H1 (cell line): ENCODE results near the gene GRIP1. TPM values are rescaled to one million over a fixed set of nuclear protein-coding genes. Genes with fewer than 3 reads are reported as not detected.

Experiments
- CTCF ChIA-PET: fragments of 300-600 bp; sonication (Branson Sonifier 250); formaldehyde crosslinking; loops from one replicate; lab custom pipeline; 2021; ENCODE audit not compliant: partially characterized antibody; lab: Charles Lee
- POLR2A ChIA-PET: fragments of 300-600 bp; sonication (Branson Sonifier 250); formaldehyde crosslinking; loops from one replicate; lab custom pipeline; 2021; ENCODE audit warnings: inconsistent platforms; ENCODE audit not compliant: partially characterized antibody; lab: Charles Lee
- DNase-seq, 2 experiments: peaks; one replicate each; pipeline versions ENCODE4 v3.0.0 to v3.0.0-alpha.2; 2010 to 2022; ENCODE audit warnings: low spot score in 2 of 2, low read depth in 1 of 2, mixed read lengths in 1 of 2
- FAIRE-seq: peaks from 2 replicates; lab custom pipeline; 2011; peaks lifted over from hg19 to GRCh38; lab: Jason Lieb, UNC
- H2AFZ ChIP-seq: 2 replicates; pipeline ENCODE4 v1.8.1; 2012; ENCODE audit warnings: low read length, inconsistent platforms
- H2AK5ac ChIP-seq: 2 replicates; pipeline ENCODE4 v1.6.1; 2013; ENCODE audit warnings: low read depth, low read length
- H2BK120ac ChIP-seq: replicated peaks from 2 replicates; pipeline ENCODE3; 2013; ENCODE audit warnings: low read depth, low read length, inconsistent platforms
- H2BK12ac ChIP-seq: 2 replicates; pipeline ENCODE4 v1.6.1; 2013; ENCODE audit warnings: low read depth, low read length
- H2BK15ac ChIP-seq: 2 replicates; pipeline ENCODE4 v1.6.1; 2013; ENCODE audit warnings: low read length
- H2BK20ac ChIP-seq: 2 replicates; pipeline ENCODE4 v1.6.1; 2013; ENCODE audit warnings: low read length
- H2BK5ac ChIP-seq: 2 replicates; pipeline ENCODE4 v1.6.1; 2013; ENCODE audit warnings: low read depth, low read length
- H3K14ac ChIP-seq: 2 replicates; pipeline ENCODE4 v1.6.1; 2013; ENCODE audit warnings: inconsistent platforms; ENCODE audit not compliant: insufficient read length
- H3K18ac ChIP-seq: 2 replicates; pipeline ENCODE4 v1.6.1; 2013; ENCODE audit warnings: low read length; ENCODE audit errors: extremely low read depth
- H3K23ac ChIP-seq: 2 replicates; pipeline ENCODE4 v1.6.1; 2013; ENCODE audit warnings: inconsistent platforms; ENCODE audit not compliant: insufficient read length
- H3K23me2 ChIP-seq: 2 replicates; pipeline ENCODE4 v1.6.1; 2013; ENCODE audit warnings: low read depth, low read length
- H3K27ac ChIP-seq: 2 replicates; pipeline ENCODE4 v1.6.1; 2011; ENCODE audit warnings: low read depth, low read length, inconsistent platforms
- H3K27me3 ChIP-seq, 4 experiments: replicated peaks in 1 of 4; 1 replicate in 1 of 4; 2 replicates in 3 of 4; pipeline versions ENCODE4 v1.6.1 to v1.8.1; 2011 to 2013; ENCODE audit warnings: low read length in 3 of 4, mild to moderate bottlenecking in 3 of 4, inconsistent platforms in 2 of 4, mixed read lengths in 2 of 4, moderate library complexity in 1 of 4; ENCODE audit not compliant: control insufficient read depth in 3 of 4, insufficient read depth in 3 of 4; ENCODE audit errors: extremely low read depth in 1 of 4
- H3K36me3 ChIP-seq, 4 experiments: 2 replicates each; pipeline versions ENCODE4 v1.6.1 to v1.8.1; 2011 to 2013; ENCODE audit warnings: mild to moderate bottlenecking in 4 of 4, low read length in 3 of 4, moderate library complexity in 2 of 4, control low read depth in 1 of 4, inconsistent platforms in 1 of 4; ENCODE audit not compliant: insufficient read depth in 4 of 4, control insufficient read depth in 2 of 4
- H3K4ac ChIP-seq: replicated peaks from 2 replicates; pipeline ENCODE3; 2013; ENCODE audit warnings: low read length, low read depth, mixed read lengths, inconsistent platforms; ENCODE audit not compliant: insufficient read length
- H3K4me1 ChIP-seq, 4 experiments: replicated peaks in 1 of 4; 1 replicate in 1 of 4; 2 replicates in 3 of 4; pipeline versions ENCODE4 v1.6.1 to v1.8.1; 2011 to 2013; ENCODE audit warnings: low read length in 3 of 4, inconsistent platforms in 2 of 4, mixed read lengths in 1 of 4; ENCODE audit not compliant: insufficient read depth in 4 of 4, control insufficient read depth in 3 of 4
- H3K4me2 ChIP-seq, 2 experiments: 2 replicates each; pipeline versions ENCODE4 v1.6.1 to v1.8.1; 2011 to 2013; ENCODE audit warnings: low read depth in 2 of 2, low read length in 2 of 2, control low read depth in 1 of 2, inconsistent platforms in 1 of 2, mild to moderate bottlenecking in 1 of 2; ENCODE audit not compliant: insufficient read depth in 1 of 2
- H3K4me3 ChIP-seq, 4 experiments: fragments of 200-600, 300-600 bp in 1 of 4; sonication (generic), shearing (Covaris generic), sonication (Bioruptor Twin) in 1 of 4; 2 replicates each; pipeline versions ENCODE4 v1.5.1 to v1.8.1; 2011 to 2016; ENCODE audit warnings: low read length in 4 of 4, low read depth in 3 of 4, control low read depth in 2 of 4, inconsistent platforms in 2 of 4, mild to moderate bottlenecking in 2 of 4, mixed read lengths in 1 of 4, moderate library complexity in 1 of 4; ENCODE audit not compliant: insufficient read depth in 2 of 4; ENCODE audit errors: extremely low read depth in 1 of 4
- H3K56ac ChIP-seq: replicated peaks from 2 replicates; pipeline ENCODE3; 2013; ENCODE audit warnings: low read depth, mild to moderate bottlenecking, mixed read lengths, low read length, inconsistent platforms; ENCODE audit not compliant: insufficient read length
- H3K79me1 ChIP-seq: 2 replicates; pipeline ENCODE4 v1.6.1; 2013; ENCODE audit warnings: low read depth, low read length, control low read depth
- H3K79me2 ChIP-seq, 2 experiments: 2 replicates each; pipeline versions ENCODE4 v1.6.1 to v1.8.1; 2012 to 2013; ENCODE audit warnings: low read length in 2 of 2, mild to moderate bottlenecking in 2 of 2, inconsistent platforms in 1 of 2; ENCODE audit not compliant: insufficient read depth in 2 of 2, control insufficient read depth in 1 of 2
- H3K9ac ChIP-seq, 4 experiments: replicated peaks in 1 of 4; 1 replicate in 1 of 4; 2 replicates in 3 of 4; pipeline versions ENCODE4 v1.6.1 to v1.8.1; 2011 to 2013; ENCODE audit warnings: low read depth in 3 of 4, low read length in 3 of 4, control low read depth in 2 of 4, mild to moderate bottlenecking in 2 of 4, moderate library complexity in 2 of 4, inconsistent platforms in 1 of 4; ENCODE audit errors: extremely low read depth in 1 of 4
- H3K9me3 ChIP-seq, 2 experiments: 2 replicates each; pipeline versions ENCODE4 v1.6.1 to v1.8.1; 2012 to 2013; ENCODE audit warnings: mild to moderate bottlenecking in 2 of 2, moderate library complexity in 2 of 2, control low read depth in 1 of 2, inconsistent platforms in 1 of 2, low read depth in 1 of 2, low read length in 1 of 2, mixed read lengths in 1 of 2; ENCODE audit not compliant: insufficient read depth in 2 of 2
- H4K20me1 ChIP-seq, 2 experiments: replicated peaks in 1 of 2; 2 replicates each; pipeline versions ENCODE3 to v1.8.1; 2011 to 2013; ENCODE audit warnings: inconsistent platforms in 2 of 2, low read length in 2 of 2, mild to moderate bottlenecking in 1 of 2; ENCODE audit not compliant: insufficient read depth in 2 of 2, control insufficient read depth in 1 of 2
- H4K5ac ChIP-seq: 2 replicates; pipeline ENCODE4 v1.6.1; 2013; ENCODE audit warnings: low read length, low read depth, mixed read lengths, inconsistent platforms; ENCODE audit not compliant: insufficient read length
- H4K8ac ChIP-seq: 2 replicates; pipeline ENCODE4 v1.8.0; 2013; ENCODE audit warnings: mild to moderate bottlenecking, moderate library complexity, low read length, inconsistent platforms; ENCODE audit not compliant: insufficient read depth; ENCODE audit errors: extremely low read depth
- H4K91ac ChIP-seq: replicated peaks from 2 replicates; pipeline ENCODE3; 2013; ENCODE audit warnings: low read length, mixed read lengths, inconsistent platforms; ENCODE audit not compliant: insufficient read length
- CEBPB ChIP-seq: IDR thresholded peaks from 2 replicates; pipeline ENCODE4 v1.6.1; 2012; ENCODE audit warnings: low read depth, low read length
- EP300 ChIP-seq, 2 experiments: IDR thresholded peaks; 1 replicate in 1 of 2; 2 replicates in 1 of 2; pipeline ENCODE4 v1.6.1; 2011 to 2012; ENCODE audit warnings: low read depth in 2 of 2, low read length in 2 of 2, mild to moderate bottlenecking in 2 of 2, borderline replicate concordance in 1 of 2, inconsistent platforms in 1 of 2, moderate library complexity in 1 of 2
- KDM1A ChIP-seq: fragments of 200-600, 300-600 bp; sonication (generic); IDR thresholded peaks from 2 replicates; pipeline ENCODE4 v1.7.1; 2016; ENCODE audit warnings: mild to moderate bottlenecking, low read length, borderline replicate concordance
- RAD21 ChIP-seq, 2 experiments: IDR thresholded peaks in 1 of 2; conservative IDR thresholded peaks in 1 of 2; 2 replicates each; pipeline ENCODE4 v1.6.1; 2011; ENCODE audit warnings: low read depth in 2 of 2, low read length in 2 of 2, improper control_type of control experiment in 1 of 2, inconsistent platforms in 1 of 2, mild to moderate bottlenecking in 1 of 2, moderate library complexity in 1 of 2
- RNF2 ChIP-seq: fragments of 200-900, 300-1000 bp; sonication (generic); IDR thresholded peaks from 2 replicates; pipeline ENCODE4 v1.7.1; 2016; ENCODE audit warnings: borderline replicate concordance, low read depth, mild to moderate bottlenecking, antibody characterized with exemption, low read length; ENCODE audit not compliant: poor library complexity, severe bottlenecking; ENCODE audit errors: missing control alignments
- SP4 ChIP-seq: IDR thresholded peaks from 2 replicates; pipeline ENCODE4 v1.6.1; 2012; ENCODE audit warnings: low read length, inconsistent platforms
- WGBS, 2 experiments: shearing (Covaris generic) in 1 of 2; methylation state at CpG; one replicate each; pipeline versions ENCODE4 v1.1.6 to v1.1.7; 2013 to 2015; ENCODE audit warnings: low lambda C conversion rate in 2 of 2, mixed read lengths in 2 of 2, inconsistent platforms in 1 of 2, low coverage in 1 of 2, missing lambda C conversion rate in 1 of 2; ENCODE audit not compliant: insufficient replicate concordance in 2 of 2, insufficient coverage in 1 of 2, insufficient read length in 1 of 2; ENCODE audit errors: extremely low coverage in 1 of 2, missing lambda C conversion rate in 1 of 2; 5-methylcytosine and 5-hydroxymethylcytosine counted together
- polyA plus RNA-seq, 7 experiments: library from polyadenylated mRNA; depleted of rRNA in 3 of 7; stranded (reverse) in 5 of 7; unstranded in 2 of 7; fragments of >200 nt in 5 of 7; fragments of 200-250 nt in 2 of 7; gene quantifications; 1 replicate in 5 of 7; 2 replicates in 1 of 7; 4 replicates in 1 of 7; pipeline versions ENCODE4 v1.2.1 to v1.2.3, GENCODE V29; 2011 to 2013; ENCODE audit warnings: missing spikeins in 2 of 7, mixed read lengths in 2 of 7
- total RNA-seq: library from RNA; stranded (reverse); fragmentation: NEBNext Ultra II Directional; extraction: Animal tissue kit (Norgen Biotek cat#: 25700); gene quantifications from 2 replicates; pipeline ENCODE4 v1.2.1, GENCODE V29; 2021
- TF ChIP-seq, protein P1 (sequence below): IDR thresholded peaks from 2 replicates; pipeline ENCODE4 v1.6.1; 2012; ENCODE audit warnings: inconsistent platforms

The GRIP1 gene
- total and polyA plus RNA-seq, 2 of the 8 experiments (the other 6 are each of a cell fraction or from before 2014, with no cell fraction given), result 4.5 to 27.3 TPM

DNA sequence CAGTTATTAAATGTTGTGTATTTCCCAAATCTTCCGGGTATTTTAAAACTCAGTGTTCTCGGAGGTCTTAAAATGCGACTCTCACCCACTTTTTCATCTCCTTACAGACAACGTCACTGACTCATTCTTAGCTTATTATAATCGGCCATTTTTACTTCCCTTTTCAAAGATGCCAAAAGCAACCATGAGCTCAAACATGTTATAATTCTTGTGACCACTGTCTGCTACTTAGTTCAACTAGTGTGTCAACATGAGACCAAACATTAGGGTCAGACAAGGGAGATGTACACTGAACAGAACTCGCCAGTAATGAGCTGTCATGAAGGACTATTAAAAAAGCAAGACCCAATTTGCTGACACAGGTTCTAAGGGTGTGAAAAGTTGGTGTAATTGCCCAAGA, 4.2 kb upstream of the GRIP1 start:
- TF ChIP-seq, protein P1, sequence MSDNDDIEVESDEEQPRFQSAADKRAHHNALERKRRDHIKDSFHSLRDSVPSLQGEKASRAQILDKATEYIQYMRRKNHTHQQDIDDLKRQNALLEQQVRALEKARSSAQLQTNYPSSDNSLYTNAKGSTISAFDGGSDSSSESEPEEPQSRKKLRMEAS, result no peak
- TF ChIP-seq EP300 (IDR thresholded peaks at IDR 0.05; ENCODE audit: borderline replicate concordance in 1 of 2, low read depth in 2 of 2, low read length in 2 of 2), result no peak
- TF ChIP-seq SP4, result no peak
- no peak for TF ChIP-seq RNF2
- TF ChIP-seq CEBPB, result no peak
- no peak for TF ChIP-seq KDM1A
- TF ChIP-seq RAD21 (IDR thresholded peaks at IDR 0.05 in 1 of 2, conservative IDR thresholded peaks at IDR 0.05 in 1 of 2; ENCODE audit: low read depth in 2 of 2, low read length in 2 of 2), result no peak
- TF ChIP-seq, all 59 proteins: peak for 0
- POLR2A ChIA-PET, result interaction anchor here (0.6 kb wide), 1 partner anchor 1048 kb away, joined by 3 read pairs; no protein-coding TSS in a partner anchor
- CTCF ChIA-PET, result interaction anchor here (0.7 to 8.2 kb wide), 4 partner anchors 13 to 478 kb away, joined by 3 to 72 read pairs (median 7); no protein-coding TSS in a partner anchor

More for the DNA sequence above, 4.2 kb upstream of the GRIP1 start:
- WGBS, 2 experiments, result 85% methylated on average over 6 of the region's 6 CpGs; no CpG with 5 or more reads in 1 of the 2 experiments
- Histone ChIP-seq H4K20me1 (no peaks in the 10 kb centered on the region), H3K23me2 (no peaks in the 10 kb centered on the region), H3K27me3 (no peaks in the 10 kb centered on the region), H2AFZ (no peak overlapping the region), H4K8ac (no peak overlapping the region), H3K9me3 (no peaks in the 10 kb centered on the region), H3K27ac (no peak overlapping the region), H3K4me3 (no peak overlapping the region), H4K5ac (no peak overlapping the region), H2BK15ac (no peak overlapping the region), H3K4me2 (no peak overlapping the region), H3K23ac (no peak overlapping the region), H2AK5ac (no peak overlapping the region), H3K18ac (no peak overlapping the region), H3K9ac (no peak overlapping the region), H2BK20ac (no peak overlapping the region), H3K14ac (no peak overlapping the region), H3K36me3 (no peaks in the 10 kb centered on the region), H3K4me1 (peaks cover 3 to 13% (median 8%) of the 10 kb centered on the region in 4 experiments; a peak in 4 of 7 replicates), H3K79me1 (no peaks in the 10 kb centered on the region), H2BK120ac (no peak overlapping the region), H4K91ac (no peak overlapping the region), H2BK5ac (no peak overlapping the region), H3K56ac (no peak overlapping the region), H3K4ac (no peak overlapping the region), H2BK12ac (no peak overlapping the region), H3K79me2 (no peaks in the 10 kb centered on the region)
- FAIRE-seq (no peak), DNase-seq (no peak)
